ENCODE results near the gene SPIRE2.

SPIRE2 gene

GRCh38 chr16:89841275-89841674 lies 13.0 kb downstream of the SPIRE2 start:
- DNase-seq (ENCODE audit: low spot score): no peak

GRCh38 chr16:89842471-89843408 lies 14.5 kb downstream of the SPIRE2 start:
- no peak for DNase-seq (ENCODE audit: low spot score)

- DNase-seq (ENCODE audit: low spot score): no peak
Observed at GRCh38 chr16:89843409-89844350, 15.4 kb downstream of the SPIRE2 start.

- DNase-seq (ENCODE audit: low spot score): no peak
Observed at GRCh38 chr16:89844739-89845339, 16.6 kb downstream of the SPIRE2 start.

GRCh38 chr16:89845417-89845816 lies 17.1 kb downstream of the SPIRE2 start:
- DNase-seq (ENCODE audit: low spot score): no peak

GRCh38 chr16:89847051-89847939 lies 19.0 kb downstream of the SPIRE2 start:
- no peak for DNase-seq (ENCODE audit: low spot score)

- no peak for DNase-seq (ENCODE audit: low spot score)
Observed at GRCh38 chr16:89847940-89848297, 19.6 kb downstream of the SPIRE2 start.

GRCh38 chr16:89848974-89849373 lies 20.7 kb downstream of the SPIRE2 start:
- DNase-seq (ENCODE audit: low spot score): no peak

- no peak for DNase-seq (ENCODE audit: low spot score)
Observed at GRCh38 chr16:89853306-89853993, 25.2 kb downstream of the SPIRE2 start.

- no peak for DNase-seq (ENCODE audit: low spot score)
Observed at GRCh38 chr16:89855301-89855945, 27.1 kb downstream of the SPIRE2 start.

- no peak for DNase-seq (ENCODE audit: low spot score)
Observed at GRCh38 chr16:89855986-89856385, 27.7 kb downstream of the SPIRE2 start.

GRCh38 chr16:89858973-89859614 lies 30.8 kb downstream of the SPIRE2 start:
- DNase-seq (ENCODE audit: low spot score): no peak

GRCh38 chr16:89859615-89860007 lies 31.3 kb downstream of the SPIRE2 start:
- no peak for DNase-seq (ENCODE audit: low spot score)

GRCh38 chr16:89860747-89861304 lies 32.6 kb downstream of the SPIRE2 start:
- DNase-seq (ENCODE audit: low spot score): peak; percentile 61

- no peak for DNase-seq (ENCODE audit: low spot score)
Observed at GRCh38 chr16:89861648-89862047, 33.4 kb downstream of the SPIRE2 start.

- DNase-seq (ENCODE audit: low spot score): no peak
Observed at GRCh38 chr16:89862732-89863131, 34.5 kb downstream of the SPIRE2 start.

- peak; percentile 44 for DNase-seq (ENCODE audit: low spot score)
Observed at GRCh38 chr16:89863741-89864526, 35.7 kb downstream of the SPIRE2 start.

GRCh38 chr16:89864527-89864820 lies 36.2 kb downstream of the SPIRE2 start:
- DNase-seq (ENCODE audit: low spot score): no peak

- DNase-seq (ENCODE audit: low spot score): no peak
Observed at GRCh38 chr16:89867918-89868317, 39.6 kb downstream of the SPIRE2 start.

All from CD4-positive, alpha-beta T cell treated with Interleukin-6 at 100 ng/mL for 8 hours (primary cell).